IPS-18a (cell line): ENCODE results near the gene TMBIM1.

ENCODE experiments used
- H3K27ac ChIP-seq: one replicate; pipeline ENCODE4 v1.5.1; 2013; ENCODE audit warnings: low read length
- H3K27me3 ChIP-seq: one replicate; pipeline ENCODE4 v1.6.1; 2013; ENCODE audit warnings: mild to moderate bottlenecking, low read length; ENCODE audit not compliant: control insufficient read depth, insufficient read depth
- H3K36me3 ChIP-seq: one replicate; pipeline ENCODE4 v1.6.1; 2013; ENCODE audit warnings: low read depth, low read length; ENCODE audit not compliant: control insufficient read depth
- H3K4me1 ChIP-seq: one replicate; pipeline ENCODE4 v1.6.1; 2013; ENCODE audit warnings: low read depth, low read length; ENCODE audit not compliant: control insufficient read depth
- H3K4me3 ChIP-seq: one replicate; pipeline ENCODE4 v1.5.1; 2013; ENCODE audit warnings: low read length
- H3K9ac ChIP-seq: one replicate; pipeline ENCODE4 v1.6.1; 2013; ENCODE audit warnings: mild to moderate bottlenecking, low read length, moderate library complexity
- H3K9me3 ChIP-seq: one replicate; pipeline ENCODE4 v1.6.1; 2013; ENCODE audit warnings: low read depth, low read length; ENCODE audit not compliant: control insufficient read depth

The TMBIM1 gene

DNA sequence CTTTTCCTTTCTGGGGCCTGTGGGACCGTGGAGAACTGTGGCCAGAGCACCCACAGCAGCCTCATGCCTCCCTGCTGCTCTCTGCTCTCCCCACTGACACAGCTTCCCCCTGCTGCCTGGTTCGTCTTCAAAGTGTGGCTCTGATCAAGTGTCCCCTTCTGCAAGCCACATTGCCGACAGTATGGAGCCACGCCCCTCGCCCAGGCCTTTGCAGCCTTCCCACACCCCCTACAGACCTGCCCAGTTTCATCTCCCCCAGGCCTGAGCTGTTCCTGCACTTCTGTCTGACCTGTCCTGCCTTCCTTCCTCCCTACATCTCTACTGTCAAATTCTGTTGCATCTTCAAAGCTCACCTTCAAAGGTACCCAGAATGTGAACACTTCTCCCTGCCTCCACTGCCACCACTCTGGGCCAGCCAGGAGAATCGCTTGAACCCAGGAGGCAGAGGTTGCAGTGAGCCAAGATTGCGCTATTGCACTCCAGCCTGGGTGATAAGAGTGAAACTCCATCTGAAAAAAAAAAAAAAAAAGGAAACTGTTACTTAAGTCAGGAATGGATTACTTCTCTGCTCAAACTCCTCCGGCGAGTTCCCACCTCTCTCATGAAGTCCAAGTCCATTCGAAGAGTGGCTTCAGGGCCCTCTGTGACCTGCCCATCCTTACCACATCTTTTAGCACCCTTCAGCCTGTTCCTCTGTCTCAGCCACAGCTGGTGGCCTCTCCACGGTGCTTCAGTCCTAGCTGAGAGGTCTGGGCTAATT lies 35.3 kb upstream of the TMBIM1 start:
- Histone ChIP-seq H3K4me1 (peaks cover 22% of the 10 kb centered on the region), H3K27me3 (no peaks in the 10 kb centered on the region), H3K36me3 (no peaks in the 10 kb centered on the region), H3K9me3 (no peaks in the 10 kb centered on the region), H3K27ac (no peak overlapping the region), H3K4me3 (no peak overlapping the region), H3K9ac (no peak overlapping the region)

DNA sequence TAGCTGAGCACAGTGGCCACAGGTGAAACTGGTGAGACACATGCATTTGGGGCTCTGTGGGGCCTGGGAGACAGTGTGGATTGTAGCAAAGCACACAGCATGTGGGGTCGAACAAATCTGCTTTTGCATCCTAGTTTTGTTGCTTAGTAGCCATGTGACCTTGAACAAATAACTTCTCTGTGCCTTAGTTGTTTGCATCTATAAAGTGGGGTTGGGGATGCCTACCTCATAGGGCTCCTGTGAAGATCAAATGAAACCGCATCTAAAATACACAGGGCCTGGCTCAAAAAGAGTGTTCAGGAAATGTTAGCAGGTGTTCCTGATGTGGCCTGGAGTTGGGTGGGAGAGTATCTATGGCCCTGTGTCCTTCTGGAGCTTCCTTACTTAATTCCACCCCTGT lies 34.0 kb upstream of the TMBIM1 start:
- H3K36me3 ChIP-seq = no peaks in the 10 kb centered on the region
- no peak overlapping the region for H3K4me3 ChIP-seq
- no peak overlapping the region for H3K27ac ChIP-seq
- H3K4me1 ChIP-seq = peaks cover 27% of the 10 kb centered on the region
- no peaks in the 10 kb centered on the region for H3K27me3 ChIP-seq
- no peaks in the 10 kb centered on the region for H3K9me3 ChIP-seq
- H3K9ac ChIP-seq = no peak overlapping the region

DNA sequence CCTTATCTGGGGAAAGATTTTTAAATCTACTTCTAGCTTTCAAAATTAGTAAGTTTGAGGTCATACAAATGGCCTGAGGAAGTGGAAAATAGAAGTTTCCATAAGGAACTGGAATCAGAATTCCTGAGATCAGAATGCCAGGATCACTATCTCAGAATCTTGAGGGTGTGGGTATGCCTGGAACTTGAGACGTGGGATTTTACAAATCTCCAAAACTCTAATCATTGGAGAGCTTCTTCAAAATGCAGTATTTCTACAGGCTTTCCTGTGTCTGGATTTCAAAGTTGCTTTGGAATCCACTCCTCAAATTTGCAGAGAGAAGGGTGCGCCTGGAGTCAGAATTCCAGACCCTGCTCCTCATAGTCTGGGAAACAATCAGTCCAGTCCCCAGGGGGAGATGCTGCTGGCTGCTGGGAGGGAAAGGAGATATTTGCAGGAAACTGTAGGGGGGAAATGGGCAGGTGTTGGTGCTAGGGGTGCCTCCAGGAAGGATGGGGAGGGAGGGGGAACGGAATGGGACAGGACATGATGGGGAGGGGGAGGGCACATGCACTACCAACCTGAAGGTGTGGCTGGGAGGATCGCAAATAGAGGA lies 33.4 kb upstream of the TMBIM1 start:
- Histone ChIP-seq H3K27ac (no peak overlapping the region), H3K9ac (no peak overlapping the region), H3K4me1 (peaks cover 27% of the 10 kb centered on the region), H3K36me3 (no peaks in the 10 kb centered on the region), H3K27me3 (no peaks in the 10 kb centered on the region), H3K9me3 (no peaks in the 10 kb centered on the region), H3K4me3 (no peak overlapping the region)

DNA sequence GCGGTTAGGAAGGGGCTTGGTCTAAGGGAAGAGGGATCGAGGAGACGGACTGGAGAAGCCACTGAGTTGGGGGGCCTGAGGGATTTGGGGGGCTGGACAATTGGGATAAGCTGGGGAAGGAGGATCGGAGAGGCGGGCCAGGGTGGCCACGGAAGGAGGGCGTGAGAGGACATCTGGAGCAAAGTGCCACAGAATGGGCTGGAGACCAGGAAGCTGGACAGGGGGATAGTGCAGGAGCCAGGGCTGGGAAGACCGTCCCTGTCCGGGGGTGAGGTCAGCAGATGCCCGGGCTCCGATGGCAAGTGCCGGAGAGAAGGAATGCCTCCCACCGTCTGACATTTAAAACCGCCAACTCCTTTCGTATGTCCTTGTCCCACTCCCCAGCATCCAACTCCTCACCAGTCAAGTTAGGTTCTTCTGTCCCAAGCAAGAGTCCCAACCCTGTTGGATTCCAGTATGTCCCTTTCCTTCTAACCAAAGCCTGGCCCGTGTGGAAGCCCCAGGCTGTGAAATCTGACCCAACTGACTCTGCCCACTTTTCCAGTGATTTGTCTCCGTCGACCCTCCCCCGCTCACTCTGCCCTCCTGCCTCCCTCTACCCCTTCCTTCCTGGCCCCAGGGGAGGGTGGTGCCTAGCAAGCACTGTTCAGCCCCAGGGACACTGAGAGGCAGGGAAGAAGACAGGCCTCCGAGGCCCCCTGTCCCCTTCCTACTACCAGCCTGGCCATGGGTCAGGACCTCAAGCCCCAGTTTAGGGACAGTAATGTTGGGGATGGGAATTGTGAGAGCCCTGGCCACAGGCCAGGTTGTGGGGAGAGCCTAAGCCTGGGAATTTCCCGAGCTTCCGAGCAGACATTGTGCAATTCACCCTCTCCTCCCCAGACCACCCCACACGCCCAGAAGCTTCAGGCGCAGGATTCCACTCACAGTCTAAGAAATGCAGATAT lies 31.5 kb upstream of the TMBIM1 start:
- no peaks in the 10 kb centered on the region for H3K27me3 ChIP-seq
- H3K4me3 ChIP-seq = peak overlapping the region; percentile 82
- H3K9ac ChIP-seq = peak overlapping the region; percentile 39
- H3K4me1 ChIP-seq = peaks cover 27% of the 10 kb centered on the region
- peak overlapping the region; percentile 79 for H3K27ac ChIP-seq
- H3K36me3 ChIP-seq = no peaks in the 10 kb centered on the region
- no peaks in the 10 kb centered on the region for H3K9me3 ChIP-seq

DNA sequence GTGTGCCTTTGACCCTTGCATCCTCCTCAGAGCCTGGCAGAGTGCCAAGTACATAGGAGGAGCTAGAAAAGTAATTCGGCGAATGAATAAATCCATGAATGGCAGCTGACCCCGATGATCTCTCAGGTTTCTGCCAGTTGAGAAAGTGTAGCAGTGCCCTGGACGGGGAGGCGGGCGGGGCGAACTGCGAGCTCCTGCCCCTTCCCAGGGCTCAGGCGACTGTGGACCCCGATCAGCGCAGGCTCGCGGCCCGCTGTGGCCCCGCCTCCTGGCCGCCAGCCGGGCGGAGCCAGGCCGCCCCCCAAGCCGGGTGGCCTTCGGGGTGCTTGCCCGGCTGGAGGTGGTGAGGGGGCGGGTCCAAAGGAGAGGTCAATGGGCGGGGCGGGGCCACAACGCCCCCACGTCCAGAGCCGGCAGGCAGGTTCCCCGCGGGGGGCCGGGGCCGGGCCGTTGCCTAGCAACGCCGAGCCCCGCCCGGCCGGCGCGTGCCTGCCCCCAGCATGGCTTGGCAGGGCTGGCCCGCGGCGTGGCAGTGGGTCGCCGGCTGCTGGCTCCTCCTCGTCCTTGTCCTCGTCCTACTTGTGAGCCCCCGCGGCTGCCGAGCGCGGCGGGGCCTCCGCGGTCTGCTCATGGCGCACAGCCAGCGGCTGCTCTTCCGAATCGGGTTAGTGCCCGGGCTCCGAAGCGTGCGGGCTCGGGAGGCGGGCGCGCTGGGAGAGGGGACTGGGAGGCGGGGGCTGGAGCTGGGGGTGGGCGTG lies 30.6 kb upstream of the TMBIM1 start:
- H3K36me3 ChIP-seq = no peaks in the 10 kb centered on the region
- no peaks in the 10 kb centered on the region for H3K27me3 ChIP-seq
- H3K9ac ChIP-seq = peak overlapping the region; percentile 39
- H3K9me3 ChIP-seq = no peaks in the 10 kb centered on the region
- no peak overlapping the region for H3K27ac ChIP-seq
- H3K4me3 ChIP-seq = peak overlapping the region; percentile 82
- H3K4me1 ChIP-seq = peaks cover 27% of the 10 kb centered on the region

DNA sequence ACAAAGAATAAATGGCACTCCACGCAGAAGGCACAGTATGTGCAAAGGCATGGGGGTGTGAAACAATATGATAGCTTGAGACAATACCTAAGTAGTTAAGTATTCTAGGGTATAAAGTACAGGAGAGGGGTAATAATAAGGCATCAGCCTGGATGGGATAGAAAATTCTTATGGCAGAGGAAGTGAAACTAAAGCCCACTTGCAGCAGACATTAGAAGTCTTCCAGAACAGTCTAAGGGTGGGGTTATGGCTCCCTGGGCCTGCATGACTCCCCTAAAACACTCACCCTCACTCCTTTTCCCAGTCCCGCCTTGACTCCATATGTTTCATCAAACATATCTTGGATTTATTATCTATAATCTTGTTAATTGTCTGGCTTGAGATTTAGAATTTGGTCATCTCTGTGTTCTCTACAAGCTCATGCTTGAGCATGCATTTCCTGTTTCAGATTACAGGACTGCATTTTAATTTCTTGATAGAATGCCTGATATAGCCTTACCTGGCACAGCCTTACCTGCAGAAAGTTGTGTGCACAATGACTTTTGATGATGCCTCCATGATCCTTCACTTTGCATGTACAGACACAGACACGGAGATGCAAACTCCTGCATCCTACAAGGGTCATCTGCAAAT lies 28.5 kb upstream of the TMBIM1 start:
- H3K9me3 ChIP-seq = no peaks in the 10 kb centered on the region
- no peak overlapping the region for H3K27ac ChIP-seq
- no peak overlapping the region for H3K9ac ChIP-seq
- H3K4me1 ChIP-seq = peaks cover 19% of the 10 kb centered on the region
- H3K27me3 ChIP-seq = no peaks in the 10 kb centered on the region
- H3K36me3 ChIP-seq = no peaks in the 10 kb centered on the region
- H3K4me3 ChIP-seq = no peak overlapping the region

DNA sequence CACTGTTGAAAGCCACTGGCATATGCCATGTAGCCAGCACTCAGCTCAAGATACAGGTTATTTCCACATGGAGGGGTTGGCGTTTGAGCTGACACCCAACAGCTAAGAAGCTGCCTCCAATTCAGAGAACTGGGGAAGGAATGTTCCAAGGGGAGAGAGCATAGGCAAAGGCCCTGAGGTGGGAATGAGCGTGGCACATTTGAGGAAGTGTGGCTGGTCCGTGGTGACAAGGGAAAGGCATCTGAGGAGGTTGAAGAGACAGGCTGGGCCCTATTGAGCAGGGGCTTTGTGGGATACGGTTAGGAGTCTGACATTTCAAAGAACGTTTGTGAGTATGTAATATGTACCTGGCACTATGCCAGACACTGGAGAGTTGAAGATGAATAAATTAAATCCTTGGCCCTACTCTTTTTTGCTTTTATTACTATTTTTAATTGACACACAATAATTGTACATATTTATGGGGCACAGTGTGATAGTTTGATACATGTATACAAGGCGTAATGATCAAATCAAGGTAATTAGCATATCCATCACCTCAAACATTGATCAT lies 27.6 kb upstream of the TMBIM1 start:
- Histone ChIP-seq H3K36me3 (no peaks in the 10 kb centered on the region), H3K4me1 (peaks cover 14% of the 10 kb centered on the region), H3K27me3 (no peaks in the 10 kb centered on the region), H3K27ac (no peak overlapping the region), H3K9ac (no peak overlapping the region), H3K9me3 (no peaks in the 10 kb centered on the region), H3K4me3 (no peak overlapping the region)

DNA sequence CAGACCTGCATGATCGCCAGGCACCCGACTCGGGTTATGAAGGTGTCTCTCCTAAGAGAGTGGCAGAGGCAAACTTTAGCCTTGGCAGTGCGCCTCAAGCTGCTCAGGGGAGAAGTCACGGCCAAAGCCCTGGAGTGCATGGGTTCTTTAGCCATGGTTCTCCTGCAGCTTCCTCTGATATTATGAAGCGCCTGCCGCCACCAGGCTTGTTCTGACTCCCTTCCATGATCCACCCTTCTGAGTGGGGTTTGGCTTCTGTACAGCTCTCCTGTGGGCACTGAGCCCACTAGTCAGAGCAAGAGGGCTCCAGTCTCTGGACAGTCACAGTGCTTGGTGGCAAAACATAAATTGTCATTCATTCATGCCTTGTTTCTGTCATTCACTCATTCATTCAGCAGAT lies 25.9 kb upstream of the TMBIM1 start:
- H3K27me3 ChIP-seq = no peaks in the 10 kb centered on the region

DNA sequence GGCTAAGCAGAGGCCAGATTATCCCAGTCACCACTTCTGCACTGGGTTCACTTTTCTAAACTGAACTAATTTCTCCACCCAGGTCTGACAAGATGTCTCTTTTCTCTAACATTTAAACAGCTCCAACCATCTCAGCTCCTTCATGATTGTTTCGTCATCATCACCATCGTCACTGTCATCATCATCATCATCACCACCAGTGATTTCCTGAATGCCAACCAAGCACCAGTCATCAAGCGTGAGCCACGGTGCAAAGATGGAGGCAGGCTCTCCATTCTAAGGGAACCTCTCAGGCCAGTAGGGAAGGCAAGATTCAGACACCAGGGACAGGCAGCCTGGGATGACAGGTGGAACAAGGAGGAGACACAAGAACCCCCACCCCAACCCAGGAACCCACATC lies 25.5 kb upstream of the TMBIM1 start:
- no peaks in the 10 kb centered on the region for H3K9me3 ChIP-seq
- H3K36me3 ChIP-seq = no peaks in the 10 kb centered on the region
- no peaks in the 10 kb centered on the region for H3K27me3 ChIP-seq
- peaks cover 7% of the 10 kb centered on the region for H3K4me1 ChIP-seq
- no peak overlapping the region for H3K4me3 ChIP-seq
- H3K9ac ChIP-seq = no peak overlapping the region
- no peak overlapping the region for H3K27ac ChIP-seq

More for the DNA sequence above, 25.9 kb upstream of the TMBIM1 start:
- Histone ChIP-seq H3K9me3 (no peaks in the 10 kb centered on the region), H3K9ac (no peak overlapping the region), H3K4me1 (peaks cover 7% of the 10 kb centered on the region), H3K4me3 (no peak overlapping the region), H3K27ac (no peak overlapping the region), H3K36me3 (no peaks in the 10 kb centered on the region)

DNA sequence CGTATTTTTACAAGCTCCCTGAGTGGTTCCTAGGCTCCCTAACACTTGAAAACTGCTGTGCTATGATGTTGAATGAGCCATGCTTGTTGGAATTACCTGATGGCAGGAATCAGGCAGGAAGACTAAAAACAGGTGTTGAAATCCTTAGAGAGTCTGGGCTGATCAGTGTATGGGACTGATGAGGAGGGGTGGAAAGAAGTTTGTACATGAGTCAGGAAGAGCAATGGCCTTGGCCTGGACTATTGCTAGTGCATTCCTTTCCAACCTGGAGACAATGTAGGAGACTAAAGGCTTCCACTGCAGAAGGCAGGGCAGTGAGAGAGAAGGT lies 25.0 kb upstream of the TMBIM1 start:
- H3K4me3 ChIP-seq = no peak overlapping the region

More for the DNA sequence above, 25.0 kb upstream of the TMBIM1 start:
- no peaks in the 10 kb centered on the region for H3K36me3 ChIP-seq
- no peak overlapping the region for H3K9ac ChIP-seq
- no peak overlapping the region for H3K27ac ChIP-seq
- no peaks in the 10 kb centered on the region for H3K27me3 ChIP-seq
- H3K9me3 ChIP-seq = no peaks in the 10 kb centered on the region
- H3K4me1 ChIP-seq = peaks cover 2% of the 10 kb centered on the region
